SK-N-SH (cell line): ENCODE measurements around the gene DLGAP3.

Source experiments
- EP300 ChIP-seq, 2 experiments: IDR thresholded peaks; 2 replicates each; pipeline versions ENCODE4 v1.4.0 to v1.6.1; 2012; ENCODE audit warnings: borderline replicate concordance in 1 of 2, low read depth in 1 of 2, low read length in 1 of 2
- GABPA ChIP-seq: IDR thresholded peaks from 2 replicates; pipeline ENCODE4 v1.4.0; 2012; ENCODE audit warnings: low read depth, mild to moderate bottlenecking
- JUND ChIP-seq: IDR thresholded peaks from 2 replicates; pipeline ENCODE4 v1.4.0; 2012
- MXI1 ChIP-seq: IDR thresholded peaks from 2 replicates; pipeline ENCODE4 v1.6.1; 2012; ENCODE audit warnings: mild to moderate bottlenecking, low read depth, low read length, improper control_type of control experiment
- NRF1 ChIP-seq: IDR thresholded peaks from 2 replicates; pipeline ENCODE4 v1.6.1; 2012; ENCODE audit warnings: low read depth, mild to moderate bottlenecking, low read length
- POLR2AphosphoS5 ChIP-seq: IDR thresholded peaks from 2 replicates; pipeline ENCODE4 v1.6.1; 2012; ENCODE audit warnings: low read depth, low read length
- RFX5 ChIP-seq: IDR thresholded peaks from 2 replicates; pipeline ENCODE4 v1.6.1; 2012; ENCODE audit warnings: mild to moderate bottlenecking, improper control_type of control experiment, low read length
- YY1 ChIP-seq: IDR thresholded peaks from 2 replicates; pipeline ENCODE4 v1.4.0; 2012; ENCODE audit warnings: low read depth, mild to moderate bottlenecking
- TF ChIP-seq, protein P1 (sequence below): fragments of 200-600 bp; sonication (generic); IDR thresholded peaks from 2 replicates; pipeline ENCODE4 v1.6.1; 2017; ENCODE audit warnings: antibody characterized with exemption, mild to moderate bottlenecking, moderate library complexity
- TF ChIP-seq, protein P2 (sequence below): IDR thresholded peaks from 2 replicates; pipeline ENCODE4 v1.6.1; 2012; ENCODE audit warnings: mild to moderate bottlenecking, low read depth, low read length, moderate library complexity
- TF ChIP-seq, protein P3 (sequence below): IDR thresholded peaks from 2 replicates; pipeline ENCODE4 v1.4.0; 2012; ENCODE audit warnings: low read depth
- TF ChIP-seq, protein P4 (sequence below): IDR thresholded peaks from 2 replicates; pipeline ENCODE4; 2012

DNA sequence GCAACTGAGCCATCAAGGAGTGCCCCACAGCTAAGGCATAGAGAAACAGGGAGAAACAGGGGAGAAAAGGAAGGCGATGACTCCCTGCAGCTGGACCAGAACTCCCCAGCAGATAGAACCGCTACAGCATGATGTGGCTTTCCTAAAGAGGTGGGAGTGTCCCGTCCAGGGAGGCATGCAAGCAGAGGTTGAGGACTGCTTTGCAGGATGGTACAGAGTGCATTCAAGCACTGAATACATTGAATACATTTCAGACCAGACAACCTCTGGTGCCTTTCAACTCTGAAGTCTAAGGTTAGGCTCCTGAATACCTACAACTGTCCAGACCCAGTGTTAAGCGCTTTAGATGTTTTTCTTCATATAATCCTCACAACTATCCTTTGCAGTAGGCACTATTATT lies 13.3 kb downstream of the DLGAP3 start:
- TF ChIP-seq NRF1 (no peak), GABPA (no peak), POLR2AphosphoS5 (no peak), RFX5 (no peak), EP300 (IDR thresholded peaks at IDR 0.05; ENCODE audit: borderline replicate concordance in 1 of 2, low read depth in 1 of 2, low read length in 1 of 2) (no peak), MXI1 (no peak), YY1 (no peak), JUND (no peak)
- TF ChIP-seq, protein P1, sequence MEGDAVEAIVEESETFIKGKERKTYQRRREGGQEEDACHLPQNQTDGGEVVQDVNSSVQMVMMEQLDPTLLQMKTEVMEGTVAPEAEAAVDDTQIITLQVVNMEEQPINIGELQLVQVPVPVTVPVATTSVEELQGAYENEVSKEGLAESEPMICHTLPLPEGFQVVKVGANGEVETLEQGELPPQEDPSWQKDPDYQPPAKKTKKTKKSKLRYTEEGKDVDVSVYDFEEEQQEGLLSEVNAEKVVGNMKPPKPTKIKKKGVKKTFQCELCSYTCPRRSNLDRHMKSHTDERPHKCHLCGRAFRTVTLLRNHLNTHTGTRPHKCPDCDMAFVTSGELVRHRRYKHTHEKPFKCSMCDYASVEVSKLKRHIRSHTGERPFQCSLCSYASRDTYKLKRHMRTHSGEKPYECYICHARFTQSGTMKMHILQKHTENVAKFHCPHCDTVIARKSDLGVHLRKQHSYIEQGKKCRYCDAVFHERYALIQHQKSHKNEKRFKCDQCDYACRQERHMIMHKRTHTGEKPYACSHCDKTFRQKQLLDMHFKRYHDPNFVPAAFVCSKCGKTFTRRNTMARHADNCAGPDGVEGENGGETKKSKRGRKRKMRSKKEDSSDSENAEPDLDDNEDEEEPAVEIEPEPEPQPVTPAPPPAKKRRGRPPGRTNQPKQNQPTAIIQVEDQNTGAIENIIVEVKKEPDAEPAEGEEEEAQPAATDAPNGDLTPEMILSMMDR: no peak
- TF ChIP-seq, protein P2, sequence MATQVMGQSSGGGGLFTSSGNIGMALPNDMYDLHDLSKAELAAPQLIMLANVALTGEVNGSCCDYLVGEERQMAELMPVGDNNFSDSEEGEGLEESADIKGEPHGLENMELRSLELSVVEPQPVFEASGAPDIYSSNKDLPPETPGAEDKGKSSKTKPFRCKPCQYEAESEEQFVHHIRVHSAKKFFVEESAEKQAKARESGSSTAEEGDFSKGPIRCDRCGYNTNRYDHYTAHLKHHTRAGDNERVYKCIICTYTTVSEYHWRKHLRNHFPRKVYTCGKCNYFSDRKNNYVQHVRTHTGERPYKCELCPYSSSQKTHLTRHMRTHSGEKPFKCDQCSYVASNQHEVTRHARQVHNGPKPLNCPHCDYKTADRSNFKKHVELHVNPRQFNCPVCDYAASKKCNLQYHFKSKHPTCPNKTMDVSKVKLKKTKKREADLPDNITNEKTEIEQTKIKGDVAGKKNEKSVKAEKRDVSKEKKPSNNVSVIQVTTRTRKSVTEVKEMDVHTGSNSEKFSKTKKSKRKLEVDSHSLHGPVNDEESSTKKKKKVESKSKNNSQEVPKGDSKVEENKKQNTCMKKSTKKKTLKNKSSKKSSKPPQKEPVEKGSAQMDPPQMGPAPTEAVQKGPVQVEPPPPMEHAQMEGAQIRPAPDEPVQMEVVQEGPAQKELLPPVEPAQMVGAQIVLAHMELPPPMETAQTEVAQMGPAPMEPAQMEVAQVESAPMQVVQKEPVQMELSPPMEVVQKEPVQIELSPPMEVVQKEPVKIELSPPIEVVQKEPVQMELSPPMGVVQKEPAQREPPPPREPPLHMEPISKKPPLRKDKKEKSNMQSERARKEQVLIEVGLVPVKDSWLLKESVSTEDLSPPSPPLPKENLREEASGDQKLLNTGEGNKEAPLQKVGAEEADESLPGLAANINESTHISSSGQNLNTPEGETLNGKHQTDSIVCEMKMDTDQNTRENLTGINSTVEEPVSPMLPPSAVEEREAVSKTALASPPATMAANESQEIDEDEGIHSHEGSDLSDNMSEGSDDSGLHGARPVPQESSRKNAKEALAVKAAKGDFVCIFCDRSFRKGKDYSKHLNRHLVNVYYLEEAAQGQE: no peak
- TF ChIP-seq, protein P3, sequence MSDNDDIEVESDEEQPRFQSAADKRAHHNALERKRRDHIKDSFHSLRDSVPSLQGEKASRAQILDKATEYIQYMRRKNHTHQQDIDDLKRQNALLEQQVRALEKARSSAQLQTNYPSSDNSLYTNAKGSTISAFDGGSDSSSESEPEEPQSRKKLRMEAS: no peak
- TF ChIP-seq, protein P4, sequence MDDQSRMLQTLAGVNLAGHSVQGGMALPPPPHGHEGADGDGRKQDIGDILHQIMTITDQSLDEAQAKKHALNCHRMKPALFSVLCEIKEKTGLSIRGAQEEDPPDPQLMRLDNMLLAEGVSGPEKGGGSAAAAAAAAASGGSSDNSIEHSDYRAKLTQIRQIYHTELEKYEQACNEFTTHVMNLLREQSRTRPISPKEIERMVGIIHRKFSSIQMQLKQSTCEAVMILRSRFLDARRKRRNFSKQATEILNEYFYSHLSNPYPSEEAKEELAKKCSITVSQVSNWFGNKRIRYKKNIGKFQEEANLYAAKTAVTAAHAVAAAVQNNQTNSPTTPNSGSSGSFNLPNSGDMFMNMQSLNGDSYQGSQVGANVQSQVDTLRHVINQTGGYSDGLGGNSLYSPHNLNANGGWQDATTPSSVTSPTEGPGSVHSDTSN: no peak
